GM18873 (cell line): ENCODE results near the gene STAG2.
A peak's percentile ranks its signal among the peaks of the same experiment; 100 is the strongest.
"Not testable (repeated sequence)": the region's sequence is repeated elsewhere in the genome, so short reads cannot be mapped to it uniquely, and the experiment has no call there.

Experiments used
- ATAC-seq: cut with Tn5 transposase; IDR thresholded peaks from one replicate; pipeline ENCODE4 v1.9.1; 2021; ENCODE audit warnings: mild to moderate bottlenecking, moderate library complexity, moderate number of reproducible peaks; ENCODE audit not compliant: unreplicated experiment, low FRiP score

STAG2 gene

GRCh38 chrX:123961268-123962005 is at the start of gene STAG2:
STAG2 (plus strand) TSS chrX:123961706; CDS start chrX:124022628, 60,922 bp downstream.
- no peak for ATAC-seq

- ATAC-seq: no peak
Observed at GRCh38 chrX:123917069-123917468, 44.4 kb upstream of the STAG2 start.

DNA sequence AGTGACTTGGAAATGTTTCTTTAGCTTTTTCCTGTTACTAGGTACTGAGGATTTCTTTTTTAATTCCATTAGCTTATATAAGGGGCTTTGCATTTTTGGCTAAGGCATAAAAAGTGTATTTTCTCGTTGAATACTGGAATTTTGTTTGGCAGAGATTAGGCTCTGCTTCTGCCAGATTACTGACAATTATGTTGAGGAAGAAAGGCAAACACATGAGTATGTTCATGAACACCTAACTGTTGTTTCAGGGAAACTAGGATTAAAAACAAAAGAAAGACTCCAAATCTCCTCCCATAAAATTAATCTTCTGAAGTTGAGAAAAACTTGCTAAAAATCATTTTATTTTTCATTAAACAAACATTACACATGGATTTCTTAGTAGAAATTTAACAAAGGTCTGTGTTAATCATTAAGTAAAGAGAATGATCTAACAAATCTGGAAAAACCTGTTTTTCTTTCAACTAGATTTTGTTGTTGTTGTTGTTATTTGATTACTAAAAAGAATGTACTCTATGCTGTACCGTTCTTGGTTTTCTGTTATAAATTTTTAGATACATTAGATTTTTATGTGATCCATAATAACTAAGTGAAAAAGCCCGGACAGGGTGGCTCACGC is 43.3 kb upstream of the STAG2 start:
- no peak for ATAC-seq

DNA sequence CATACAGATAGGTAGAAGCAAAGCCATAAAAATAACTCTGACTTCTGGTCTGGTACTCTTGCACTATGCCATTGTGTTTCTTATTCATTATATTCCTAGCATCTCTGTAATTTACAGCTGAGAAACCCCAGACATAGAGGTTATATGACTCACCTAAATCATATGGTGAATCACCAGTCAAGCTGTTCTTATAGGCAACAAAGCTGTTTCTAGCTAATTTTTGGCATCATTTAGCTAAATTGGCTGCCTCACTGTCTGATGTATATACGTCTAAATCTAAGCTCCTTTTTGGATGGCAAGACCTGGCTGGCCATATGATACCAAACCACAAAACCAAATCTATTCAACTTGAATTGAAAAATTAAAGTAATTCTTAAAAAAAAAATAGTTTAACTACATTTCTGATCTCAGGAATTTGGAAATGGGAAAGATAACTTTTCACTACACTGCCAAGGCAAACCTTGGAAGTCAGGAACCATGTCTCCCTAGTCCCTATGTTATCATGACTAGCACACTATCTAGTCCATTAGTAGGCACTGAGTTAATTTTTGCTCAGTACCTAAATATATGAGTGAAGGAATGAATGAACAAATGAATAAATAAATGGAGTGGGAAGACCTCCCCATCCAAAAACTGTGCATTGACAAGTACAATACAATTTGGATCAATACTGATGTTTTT is 41.3 kb upstream of the STAG2 start:
- no peak for ATAC-seq

DNA sequence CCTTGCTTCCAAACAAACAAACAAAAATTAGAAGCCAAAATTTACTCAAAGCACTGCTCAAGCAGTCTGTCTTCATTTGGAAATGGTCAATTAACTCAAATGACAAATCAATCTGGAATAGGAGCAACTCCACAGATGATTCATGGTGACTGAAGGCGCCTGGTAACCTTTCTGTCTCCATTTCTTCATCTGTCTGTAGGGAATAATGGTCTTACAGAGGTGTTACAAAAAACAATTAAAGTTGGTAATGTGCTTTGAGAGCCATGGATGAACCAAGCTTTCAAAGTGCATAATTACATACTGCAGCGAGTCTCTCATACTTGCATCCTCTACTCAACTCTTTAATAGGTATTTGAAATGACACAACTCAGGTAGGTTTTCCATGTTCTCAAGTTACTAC is 38.3 kb upstream of the STAG2 start:
- ATAC-seq: no peak

DNA sequence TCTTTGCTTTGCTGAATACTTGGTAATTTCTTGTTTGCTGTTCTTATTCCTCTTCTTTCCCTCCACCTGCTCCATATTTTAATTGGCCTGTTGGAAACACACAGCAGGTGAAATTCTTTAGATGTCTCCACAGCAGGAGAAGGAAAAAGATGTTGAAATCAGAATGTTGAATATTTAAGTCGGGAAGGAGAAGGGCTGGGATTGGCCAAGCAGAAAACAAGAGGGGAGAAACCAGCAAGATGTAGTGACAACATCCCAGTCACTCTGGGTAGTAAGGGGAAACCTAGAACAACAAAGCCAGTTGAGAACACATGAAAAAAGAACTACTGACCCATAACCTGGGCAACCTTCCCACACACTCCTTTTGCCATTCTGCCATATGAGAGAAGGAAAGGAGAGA is 37.3 kb upstream of the STAG2 start:
- ATAC-seq: no peak

DNA sequence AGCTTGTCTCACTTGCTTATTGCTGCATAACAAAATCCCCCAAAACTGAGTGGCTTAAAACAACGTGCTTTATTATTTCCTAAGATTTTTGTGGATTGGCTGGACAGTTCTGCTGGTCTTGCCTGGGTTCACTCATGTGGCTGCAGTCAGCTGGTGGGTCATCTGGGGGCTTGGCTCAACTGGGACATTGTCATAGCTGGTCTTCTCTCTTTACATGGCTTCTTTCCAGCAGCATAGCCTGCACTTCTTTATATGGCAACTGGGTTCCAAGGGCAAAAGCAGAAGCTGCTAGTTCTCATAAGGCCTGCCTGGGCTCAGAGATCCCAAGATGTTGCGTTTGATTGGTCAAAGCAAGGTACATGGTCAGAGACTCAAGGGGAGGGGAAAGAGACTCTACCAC is 33.7 kb upstream of the STAG2 start:
- ATAC-seq: no peak

DNA sequence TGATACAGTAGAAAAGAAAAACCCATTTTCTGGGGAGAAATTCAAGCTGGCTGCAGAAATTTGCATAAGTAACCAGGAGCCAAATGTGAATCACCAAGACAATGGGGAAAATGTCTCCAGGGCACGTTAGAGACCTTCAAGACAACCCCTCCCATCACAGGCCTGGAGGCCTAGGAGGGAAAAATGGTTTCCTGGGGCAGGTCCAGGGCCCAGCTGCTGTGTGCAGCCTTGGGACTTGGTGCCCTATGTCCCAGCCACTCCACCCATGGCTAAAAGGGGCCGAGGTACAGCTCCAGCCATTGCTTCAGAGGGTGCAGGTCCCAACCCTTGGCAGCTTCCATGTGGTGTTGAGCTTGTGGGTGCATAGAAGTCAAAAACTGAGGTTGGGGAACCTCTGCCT is 29.5 kb upstream of the STAG2 start:
- not testable (repeated sequence) for ATAC-seq

GRCh38 chrX:123943074-123943473 is 18.4 kb upstream of the STAG2 start:
- ATAC-seq: no peak

DNA sequence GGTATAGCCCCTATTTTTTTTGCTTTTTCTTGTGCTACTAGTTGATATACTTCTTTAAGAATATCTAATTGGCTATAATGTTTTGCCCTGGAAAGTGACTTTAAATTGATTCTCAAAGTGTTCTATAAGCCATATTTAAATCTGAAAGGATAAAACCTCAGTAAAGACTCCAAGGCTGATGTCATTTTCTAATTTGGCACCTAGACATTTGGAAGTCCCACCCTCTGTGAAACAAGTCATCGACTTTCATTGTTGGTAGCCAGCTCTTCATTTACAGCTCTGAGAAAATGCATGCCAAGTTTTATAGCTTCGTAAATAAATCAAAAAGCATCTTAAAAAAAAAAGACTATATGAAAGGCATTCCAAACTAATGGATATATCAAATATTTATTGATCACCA is 18.0 kb upstream of the STAG2 start:
- no peak for ATAC-seq

GRCh38 chrX:123949846-123950245 is 11.7 kb upstream of the STAG2 start:
- no peak for ATAC-seq

GRCh38 chrX:123959281-123960063 is 2.0 kb upstream of the STAG2 start:
- ATAC-seq: no peak

- ATAC-seq: no peak
Observed at GRCh38 chrX:123960956-123961267, 594 bp upstream of the STAG2 start.

GRCh38 chrX:123962006-123962467 is 531 bp downstream of the STAG2 start:
- no peak for ATAC-seq

- ATAC-seq: peak; percentile 54
Observed at GRCh38 chrX:123962794-123963373, 1.4 kb downstream of the STAG2 start.

GRCh38 chrX:123964156-123964834 is 2.8 kb downstream of the STAG2 start:
- ATAC-seq: no peak

- no peak for ATAC-seq
Observed at GRCh38 chrX:123965712-123966111, 4.2 kb downstream of the STAG2 start.

- ATAC-seq: no peak
Observed at GRCh38 chrX:123967497-123967896, 6.0 kb downstream of the STAG2 start.

DNA sequence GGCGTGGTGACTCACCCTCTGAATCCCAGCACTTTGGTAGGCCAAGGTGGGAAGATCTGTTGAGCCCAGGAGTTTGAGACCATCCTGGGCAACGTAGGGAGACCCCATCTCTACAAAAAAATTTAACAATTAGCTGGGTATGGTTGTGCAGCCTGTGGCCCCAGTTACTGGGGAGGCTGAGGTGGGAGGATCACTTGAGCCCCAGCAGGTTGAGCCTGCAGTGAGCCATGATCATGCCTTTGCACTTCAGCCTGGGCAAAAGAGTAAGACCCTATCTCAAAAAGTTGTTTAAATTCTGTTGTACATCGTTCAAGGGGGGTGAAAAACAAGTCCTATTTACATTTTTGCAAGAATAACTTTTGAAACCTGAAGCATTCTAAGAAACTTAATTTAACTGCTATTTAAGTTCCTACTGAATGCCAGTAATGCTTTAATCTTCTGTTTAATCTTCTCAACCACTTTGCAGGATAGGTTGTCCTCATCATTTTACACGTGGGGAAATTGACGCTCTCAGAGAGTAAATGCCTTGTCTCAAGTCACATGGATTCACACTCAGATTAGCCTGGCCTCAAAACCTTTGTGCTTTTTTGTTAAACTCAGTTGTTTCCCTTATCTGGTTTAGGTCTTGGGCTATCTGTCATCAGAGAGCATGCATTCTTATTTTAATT is 7.0 kb downstream of the STAG2 start:
- ATAC-seq: no peak

DNA sequence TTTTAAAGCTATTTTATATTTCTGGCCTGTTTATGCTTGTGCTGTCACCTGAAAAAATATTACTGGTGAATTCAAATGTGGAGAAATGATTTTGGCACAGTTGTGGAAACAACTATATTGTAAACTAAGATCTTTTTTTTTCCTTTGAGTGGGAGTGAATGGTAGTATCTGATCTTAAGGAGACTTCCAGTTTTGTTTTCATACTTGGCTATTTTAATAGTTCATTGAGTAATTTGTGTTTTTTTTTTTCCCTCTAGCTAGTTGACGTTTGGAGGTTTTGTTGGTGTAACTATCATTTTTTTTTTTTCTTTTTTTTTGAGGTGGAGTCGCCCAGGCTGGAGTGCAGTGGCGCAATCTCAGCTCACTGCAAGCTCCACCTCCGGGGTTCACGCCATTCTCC is 10.5 kb downstream of the STAG2 start:
- ATAC-seq: no peak
